Mammary epithelial cell (primary cell): Measurements from ENCODE around the gene AKNAD1.

Experiments used
- CTCF ChIP-seq, 2 donors: IDR thresholded peaks in 1 of 2; conservative IDR thresholded peaks in 1 of 2; 2 replicates each; pipeline ENCODE4 v1.5.1; 2011 to 2012; ENCODE audit warnings: inconsistent platforms in 2 of 2, low read length in 2 of 2, mild to moderate bottlenecking in 2 of 2, control low read depth in 1 of 2, low read depth in 1 of 2; ENCODE audit not compliant: insufficient read depth in 1 of 2; ENCODE audit errors: extremely low read depth in 1 of 2
- EZH2 ChIP-seq: IDR thresholded peaks from 2 replicates; pipeline ENCODE4 v1.6.1; 2012; ENCODE audit warnings: low read length, inconsistent platforms, borderline replicate concordance

GRCh38 chr1:108862698-108863477, 6.0 kb upstream of the AKNAD1 start:
- TF ChIP-seq CTCF (conservative IDR thresholded peaks at IDR 0.05 in 1 of 2, IDR thresholded peaks at IDR 0.05 in 1 of 2; ENCODE audit: extremely low read depth in 1 of 2, insufficient read depth in 1 of 2, low read depth in 1 of 2, low read length in 2 of 2), result no peak
- TF ChIP-seq EZH2, result no peak
